Measurements from ENCODE around the gene CGNL1.

CGNL1 gene

GRCh38 chr15:57592426-57592825 is 216.1 kb downstream of the CGNL1 start:
- Histone ChIP-seq H3K27me3 (peaks cover 10 to 31% (median 24%) of the 10 kb centered on the region in 11 experiments), H3K4me3 (no peak overlapping the region), H3K36me3 (no peaks in the 10 kb centered on the region), H3K4me1 (peaks cover 7 to 50% (median 18%) of the 10 kb centered on the region in 10 experiments; a peak in 19 of 20 replicates), H3K4me2 (no peak overlapping the region), H4K20me1 (no peaks in the 10 kb centered on the region), H3K9me3 (replicated peaks in 1 of 11) (peaks cover 0 to 27% (median 15%) of the 10 kb centered on the region in 11 experiments; a peak in 18 of 22 replicates), H3K27ac (no peak overlapping the region), H3K9ac (no peak overlapping the region)
- TF ChIP-seq Cebpa-rat (IDR thresholded peaks at IDR 0.05) = no peak

- Histone ChIP-seq H3K27me3 (peaks cover 10 to 31% (median 24%) of the 10 kb centered on the region in 11 experiments), H3K4me3 (no peak overlapping the region), H3K4me1 (peaks cover 7 to 44% (median 18%) of the 10 kb centered on the region in 10 experiments; a peak in 19 of 20 replicates), H3K9ac (no peak overlapping the region), H4K20me1 (no peaks in the 10 kb centered on the region), H3K27ac (no peak overlapping the region), H3K4me2 (no peak overlapping the region), H3K9me3 (replicated peaks in 1 of 11) (peaks cover 0 to 27% (median 15%) of the 10 kb centered on the region in 11 experiments; a peak in 18 of 22 replicates), H3K36me3 (no peaks in the 10 kb centered on the region)
- no peak for TF ChIP-seq Cebpa-rat (IDR thresholded peaks at IDR 0.05)
Measured at GRCh38 chr15:57592836-57593420, 216.6 kb downstream of the CGNL1 start.

GRCh38 chr15:57594479-57594878 is 218.2 kb downstream of the CGNL1 start:
- Histone ChIP-seq H3K4me3 (no peak overlapping the region), H3K9me3 (replicated peaks in 1 of 11) (peaks cover 0 to 27% (median 15%) of the 10 kb centered on the region in 11 experiments; a peak in 18 of 22 replicates), H3K4me2 (peak overlapping the region in 10 of 11 experiments; percentile 36 to 72 (median 64); a peak in 15 of 22 replicates), H3K4me1 (peaks cover 7 to 29% (median 18%) of the 10 kb centered on the region in 10 experiments; a peak in 19 of 20 replicates), H3K36me3 (no peaks in the 10 kb centered on the region), H3K9ac (no peak overlapping the region), H3K27ac (peak overlapping the region in 1 of 11 experiments; percentile 16; a peak in 1 of 22 replicates), H4K20me1 (no peaks in the 10 kb centered on the region), H3K27me3 (peaks cover 10 to 31% (median 24%) of the 10 kb centered on the region in 11 experiments)
- peak in 5 of 11 experiments; percentile 28 to 72 (median 49); a peak in 5 of 22 replicates for TF ChIP-seq Cebpa-rat (IDR thresholded peaks at IDR 0.05)

GRCh38 chr15:57595011-57595866 is 218.9 kb downstream of the CGNL1 start:
- Histone ChIP-seq H3K27me3 (peaks cover 10 to 30% (median 24%) of the 10 kb centered on the region in 11 experiments), H3K4me2 (peak overlapping the region; percentile 36 to 72 (median 64)), H3K27ac (peak overlapping the region in 7 of 11 experiments; percentile 4 to 37 (median 16); a peak in 5 of 22 replicates), H3K36me3 (no peaks in the 10 kb centered on the region), H3K9ac (no peak overlapping the region), H3K9me3 (replicated peaks in 1 of 11) (peaks cover 0 to 27% (median 15%) of the 10 kb centered on the region in 11 experiments; a peak in 18 of 22 replicates), H3K4me1 (peaks cover 7 to 21% (median 16%) of the 10 kb centered on the region in 10 experiments; a peak in 19 of 20 replicates), H3K4me3 (no peak overlapping the region), H4K20me1 (no peaks in the 10 kb centered on the region)
- no peak for TF ChIP-seq Cebpa-rat (IDR thresholded peaks at IDR 0.05)

- H3K4me1 ChIP-seq = peaks cover 7 to 21% (median 14%) of the 10 kb centered on the region in 10 experiments; a peak in 19 of 20 replicates
- peaks cover 0 to 22% (median 14%) of the 10 kb centered on the region in 11 experiments; a peak in 18 of 22 replicates for H3K9me3 ChIP-seq (replicated peaks in 1 of 11)
- peak overlapping the region in 1 of 11 experiments; percentile 16; a peak in 1 of 22 replicates for H3K27ac ChIP-seq
- no peak overlapping the region for H3K4me3 ChIP-seq
- peaks cover 10 to 18% (median 15%) of the 10 kb centered on the region in 11 experiments for H3K27me3 ChIP-seq
- TF ChIP-seq Cebpa-rat (IDR thresholded peaks at IDR 0.05) = no peak
- no peaks in the 10 kb centered on the region for H4K20me1 ChIP-seq
- no peak overlapping the region; a peak in 1 of 22 replicates for H3K4me2 ChIP-seq
- no peaks in the 10 kb centered on the region for H3K36me3 ChIP-seq
- no peak overlapping the region for H3K9ac ChIP-seq
Measured at GRCh38 chr15:57596301-57596855, 220.1 kb downstream of the CGNL1 start.

GRCh38 chr15:57596978-57597377 is 220.7 kb downstream of the CGNL1 start:
- Histone ChIP-seq H3K4me1 (peaks cover 7 to 21% (median 14%) of the 10 kb centered on the region in 10 experiments; a peak in 19 of 20 replicates), H3K4me2 (peak overlapping the region in 3 of 11 experiments; percentile 7 to 25 (median 11); a peak in 3 of 22 replicates), H3K9ac (no peak overlapping the region), H3K27ac (no peak overlapping the region), H3K9me3 (replicated peaks in 1 of 11) (peaks cover 0 to 18% (median 9%) of the 10 kb centered on the region in 11 experiments; a peak in 18 of 22 replicates), H3K4me3 (no peak overlapping the region), H3K36me3 (no peaks in the 10 kb centered on the region), H4K20me1 (no peaks in the 10 kb centered on the region), H3K27me3 (peaks cover 7 to 12% (median 10%) of the 10 kb centered on the region in 11 experiments)
- no peak for TF ChIP-seq Cebpa-rat (IDR thresholded peaks at IDR 0.05)

- TF ChIP-seq Cebpa-rat (IDR thresholded peaks at IDR 0.05) = no peak
- Histone ChIP-seq H3K4me2 (peak overlapping the region in 3 of 11 experiments; percentile 7 to 25 (median 11); a peak in 3 of 22 replicates), H3K27me3 (peaks cover 3 to 8% (median 5%) of the 10 kb centered on the region in 11 experiments), H3K36me3 (no peaks in the 10 kb centered on the region), H3K9ac (no peak overlapping the region), H3K4me3 (no peak overlapping the region), H3K9me3 (replicated peaks in 1 of 11) (peaks cover 0 to 13% (median 5%) of the 10 kb centered on the region in 11 experiments; a peak in 11 of 22 replicates), H3K27ac (no peak overlapping the region), H4K20me1 (no peaks in the 10 kb centered on the region), H3K4me1 (peaks cover 7 to 21% (median 14%) of the 10 kb centered on the region in 10 experiments; a peak in 19 of 20 replicates)
Measured at GRCh38 chr15:57597431-57597830, 221.1 kb downstream of the CGNL1 start.

GRCh38 chr15:57598346-57598745 is 222.0 kb downstream of the CGNL1 start:
- Histone ChIP-seq H3K4me2 (no peak overlapping the region), H3K27ac (no peak overlapping the region), H3K9ac (no peak overlapping the region), H3K27me3 (no peaks in the 10 kb centered on the region), H3K4me1 (peaks cover 7 to 21% (median 14%) of the 10 kb centered on the region in 10 experiments; a peak in 19 of 20 replicates), H3K36me3 (no peaks in the 10 kb centered on the region), H4K20me1 (no peaks in the 10 kb centered on the region), H3K9me3 (replicated peaks in 1 of 11) (peaks cover 0 to 8% (median 0%) of the 10 kb centered on the region in 11 experiments; a peak in 2 of 22 replicates), H3K4me3 (no peak overlapping the region)
- TF ChIP-seq Cebpa-rat (IDR thresholded peaks at IDR 0.05) = no peak

Data from BLaER1 treated with 17β-estradiol and CSF1 and Interleukin-3, amounts not matched to agents 10 nM and 100 nM (cell line).